Hematopoietic multipotent progenitor cell treated with erythropoietin and hydrocortisone succinate and interleukin-3 and kit ligand, for 8 days (in vitro differentiated cells): ENCODE results near the gene EMILIN1.
A peak's percentile ranks its signal among the peaks of the same experiment; 100 is the strongest.
"Not testable (repeated sequence)": the region's sequence is repeated elsewhere in the genome, so short reads cannot be mapped to it uniquely, and the experiment has no call there.

ENCODE experiments used
- DNase-seq: peaks from one replicate; pipeline ENCODE4 v3.0.0-alpha.2; 2015

The EMILIN1 gene

GRCh38 chr2:27095745-27096651 is 17.6 kb downstream of the EMILIN1 start:
- peak; percentile 78 for DNase-seq

- DNase-seq, result no peak
Measured at GRCh38 chr2:27096748-27097297, 18.4 kb downstream of the EMILIN1 start.

GRCh38 chr2:27097341-27097740 is 18.9 kb downstream of the EMILIN1 start:
- no peak for DNase-seq

DNA sequence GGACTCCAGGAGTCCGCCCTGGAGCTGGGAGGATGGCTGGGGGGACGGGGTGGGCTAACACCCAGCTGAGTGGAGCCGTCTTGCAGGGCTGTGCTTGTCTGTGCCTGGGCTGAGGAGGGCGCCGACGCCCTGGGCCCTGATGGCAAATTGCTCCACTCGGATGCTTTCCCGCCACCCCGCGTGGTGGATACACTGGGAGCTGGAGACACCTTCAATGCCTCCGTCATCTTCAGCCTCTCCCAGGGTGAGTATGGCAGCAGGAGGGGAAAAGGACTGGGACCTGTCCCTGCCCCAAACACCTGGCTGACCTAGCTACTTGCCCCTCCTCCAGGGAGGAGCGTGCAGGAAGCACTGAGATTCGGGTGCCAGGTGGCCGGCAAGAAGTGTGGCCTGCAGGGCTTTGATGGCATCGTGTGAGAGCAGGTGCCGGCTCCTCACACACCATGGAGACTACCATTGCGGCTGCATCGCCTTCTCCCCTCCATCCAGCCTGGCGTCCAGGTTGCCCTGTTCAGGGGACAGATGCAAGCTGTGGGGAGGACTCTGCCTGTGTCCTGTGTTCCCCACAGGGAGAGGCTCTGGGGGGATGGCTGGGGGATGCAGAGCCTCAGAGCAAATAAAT is 21.0 kb downstream of the EMILIN1 start:
- no peak for DNase-seq

DNA sequence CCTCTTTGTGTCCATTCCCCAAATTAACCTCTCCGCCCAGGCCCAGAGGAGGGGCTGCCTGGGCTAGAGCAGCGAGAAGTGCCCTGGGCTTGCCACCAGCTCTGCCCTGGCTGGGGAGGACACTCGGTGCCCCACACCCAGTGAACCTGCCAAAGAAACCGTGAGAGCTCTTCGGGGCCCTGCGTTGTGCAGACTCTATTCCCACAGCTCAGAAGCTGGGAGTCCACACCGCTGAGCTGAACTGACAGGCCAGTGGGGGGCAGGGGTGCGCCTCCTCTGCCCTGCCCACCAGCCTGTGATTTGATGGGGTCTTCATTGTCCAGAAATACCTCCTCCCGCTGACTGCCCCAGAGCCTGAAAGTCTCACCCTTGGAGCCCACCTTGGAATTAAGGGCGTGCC is 21.6 kb downstream of the EMILIN1 start:
- no peak for DNase-seq

DNA sequence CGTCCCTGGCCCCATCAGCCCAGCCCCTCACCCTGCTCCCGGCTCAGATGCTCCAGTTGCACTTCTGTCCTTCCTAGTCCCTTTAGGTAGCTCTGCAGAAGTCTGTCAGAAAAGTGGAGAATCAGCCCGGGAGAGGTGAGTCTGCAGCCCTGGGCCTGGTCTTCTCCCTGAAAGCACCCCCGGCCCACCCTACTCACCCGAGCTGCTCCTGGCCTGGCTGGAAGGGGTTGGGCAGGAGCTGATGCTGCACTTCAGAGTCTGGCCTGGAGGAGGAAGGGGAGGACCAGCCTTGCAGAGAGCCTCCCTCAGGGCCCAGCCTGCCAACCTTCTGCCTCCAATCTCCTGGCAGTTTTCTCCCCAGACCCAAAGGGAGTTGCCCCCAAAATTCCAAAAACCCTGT is 23.9 kb downstream of the EMILIN1 start:
- DNase-seq, result no peak

- no peak for DNase-seq
Measured at GRCh38 chr2:27105981-27106380, 27.6 kb downstream of the EMILIN1 start.

GRCh38 chr2:27108221-27108620 is 29.8 kb downstream of the EMILIN1 start:
- DNase-seq, result peak; percentile 51

GRCh38 chr2:27109083-27109482 is 30.7 kb downstream of the EMILIN1 start:
- no peak for DNase-seq

DNA sequence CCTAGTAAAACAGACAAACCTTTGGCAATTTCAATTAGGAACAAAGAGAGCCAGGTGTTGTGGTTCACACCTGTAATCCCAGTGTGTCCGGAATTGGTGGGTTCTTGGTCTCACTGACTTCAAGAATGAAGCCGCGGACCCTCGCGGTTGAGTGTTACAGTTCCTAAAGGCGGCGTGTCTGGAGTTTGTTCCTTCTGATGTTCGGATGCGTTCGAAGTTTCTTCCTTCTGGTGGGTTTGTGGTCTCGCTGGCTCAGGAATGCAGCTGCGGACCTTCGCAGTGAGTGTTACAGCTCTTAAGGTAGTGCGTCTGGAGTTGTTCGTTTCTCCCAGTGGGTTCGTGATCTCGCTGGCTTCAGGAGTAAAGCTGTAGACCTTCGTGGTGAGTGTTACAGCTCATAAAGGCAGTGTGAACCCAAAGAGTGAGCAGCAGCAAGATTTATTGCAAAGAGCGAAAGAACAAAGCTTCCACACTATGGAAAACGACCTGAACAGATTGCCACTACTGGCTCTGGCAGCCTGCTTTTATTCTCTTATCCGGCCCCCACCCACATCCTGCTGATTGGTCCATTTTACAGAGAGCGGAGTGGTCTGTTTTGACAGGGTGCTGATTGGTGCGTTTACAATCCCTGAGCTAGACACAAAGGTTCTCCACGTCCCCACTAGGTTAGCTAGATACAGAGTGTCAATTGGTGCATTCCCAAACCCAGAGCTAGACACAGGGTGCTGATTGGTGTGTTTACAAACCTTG is 32.4 kb downstream of the EMILIN1 start:
- DNase-seq, result not testable (repeated sequence)

DNA sequence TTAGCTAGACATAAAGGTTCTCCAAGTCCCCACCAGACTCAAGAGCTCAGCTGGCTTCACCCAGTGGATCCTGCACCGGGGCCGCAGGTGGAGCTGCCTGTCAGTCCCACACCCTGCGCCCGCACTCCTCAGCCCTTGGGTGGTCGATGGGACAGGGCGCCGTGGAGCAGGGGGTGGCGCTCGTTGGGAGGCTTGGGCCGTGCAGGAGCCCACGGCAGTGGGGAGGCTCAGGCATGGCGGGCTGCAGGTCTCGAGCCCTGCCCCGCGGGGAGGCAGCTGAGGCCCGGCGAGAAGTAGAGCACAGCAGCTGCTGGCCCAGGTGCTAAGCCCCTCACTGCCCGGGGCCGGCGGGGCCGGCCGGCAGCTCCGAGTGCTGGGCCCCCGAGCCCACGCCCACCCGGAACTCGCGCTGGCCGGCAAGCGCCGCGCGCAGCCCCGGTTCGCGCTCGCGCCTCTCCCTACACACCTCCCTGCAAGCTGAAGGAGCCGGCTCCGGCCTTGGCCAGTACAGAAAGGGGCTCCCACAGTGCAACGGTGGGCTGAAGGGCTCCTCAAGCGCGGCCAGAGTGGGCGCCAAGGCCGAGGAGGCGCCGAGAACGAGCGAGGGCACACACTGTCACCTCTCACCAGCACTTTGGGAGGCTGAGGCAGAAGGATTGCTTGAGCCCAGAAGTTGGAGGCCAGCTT is 33.1 kb downstream of the EMILIN1 start:
- DNase-seq, result not testable (repeated sequence)

- DNase-seq, result no peak
Measured at GRCh38 chr2:27115519-27115918, 37.1 kb downstream of the EMILIN1 start.

GRCh38 chr2:27117995-27118524 is 39.6 kb downstream of the EMILIN1 start:
- DNase-seq, result no peak

GRCh38 chr2:27118525-27119329 is 40.3 kb downstream of the EMILIN1 start, which contains the start of gene CGREF1:
TSS of gene CGREF1 (minus strand) at chr2:27119128. CDS start at chr2:27104366, 14,762 bp downstream.
- peak; percentile 35 for DNase-seq

- DNase-seq, result not testable (repeated sequence)
Measured at GRCh38 chr2:27119330-27119670, 40.9 kb downstream of the EMILIN1 start.

- DNase-seq, result no peak
Measured at GRCh38 chr2:27121906-27122305, 43.5 kb downstream of the EMILIN1 start.

DNA sequence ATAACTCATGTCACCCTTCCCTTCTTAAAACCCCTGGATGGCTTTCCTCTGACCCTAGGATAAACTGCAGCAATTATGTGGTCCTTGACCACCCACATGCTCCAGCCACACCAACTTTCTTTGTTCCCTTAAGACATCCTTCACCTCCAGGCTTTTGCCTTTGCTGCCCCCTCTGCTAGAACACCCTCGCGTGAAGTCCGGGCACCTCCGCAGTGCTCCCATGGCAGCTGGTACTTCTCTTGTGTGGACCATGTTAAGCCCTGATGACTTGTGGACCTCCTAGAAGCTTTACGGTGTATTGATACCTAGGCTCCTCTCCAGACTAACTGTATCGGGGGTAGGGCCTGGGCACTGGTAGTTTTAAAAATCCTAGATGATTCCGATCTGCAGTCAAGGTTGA is 44.4 kb downstream of the EMILIN1 start:
- no peak for DNase-seq

DNA sequence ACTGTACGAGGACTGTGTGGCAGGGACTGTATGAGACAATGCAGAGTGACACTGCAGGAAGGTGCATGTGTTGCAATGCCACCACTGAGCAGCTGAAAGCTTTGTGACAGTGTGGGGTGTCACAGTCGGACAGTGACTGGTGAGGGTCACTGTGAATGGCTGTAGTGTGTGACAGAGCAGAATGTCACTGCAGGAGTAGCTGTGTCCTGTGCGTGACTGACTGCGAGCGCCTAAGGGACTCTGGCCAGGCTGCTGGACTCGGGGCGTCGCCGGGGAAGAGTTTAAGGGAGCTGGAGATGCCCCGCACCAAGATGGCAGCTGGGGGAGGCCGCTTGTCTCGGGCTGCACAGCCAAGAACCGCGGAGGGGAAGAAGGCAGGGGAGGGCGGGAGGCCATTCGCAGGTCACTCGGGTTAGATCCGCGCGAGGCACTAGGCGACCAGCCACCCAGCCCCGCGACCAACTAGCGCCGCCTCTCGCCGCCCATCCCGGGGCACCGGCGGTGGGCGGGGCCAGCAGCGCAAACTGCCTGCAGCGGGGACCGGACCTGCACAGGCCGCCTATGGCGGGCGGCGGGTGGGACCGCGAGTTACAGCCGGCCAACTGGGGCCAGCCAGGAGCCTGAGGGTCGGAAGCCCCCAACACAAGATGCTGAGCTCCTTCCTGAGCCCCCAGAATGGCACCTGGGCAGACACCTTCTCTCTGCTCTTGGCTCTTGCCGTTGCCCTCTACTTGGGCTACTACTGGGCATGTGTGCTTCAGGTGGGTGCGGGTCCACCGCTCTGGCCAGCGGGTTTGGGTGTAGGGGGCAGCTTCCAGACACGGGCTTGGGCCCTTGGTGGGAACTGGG is 45.1 kb downstream of the EMILIN1 start, which contains the start of gene ABHD1:
Gene ABHD1 (plus strand): TSS at position 514 of the 849 bp plus-strand sequence. CDS start 134 bp downstream, at position 648.
- DNase-seq, result peak; percentile 30

DNA sequence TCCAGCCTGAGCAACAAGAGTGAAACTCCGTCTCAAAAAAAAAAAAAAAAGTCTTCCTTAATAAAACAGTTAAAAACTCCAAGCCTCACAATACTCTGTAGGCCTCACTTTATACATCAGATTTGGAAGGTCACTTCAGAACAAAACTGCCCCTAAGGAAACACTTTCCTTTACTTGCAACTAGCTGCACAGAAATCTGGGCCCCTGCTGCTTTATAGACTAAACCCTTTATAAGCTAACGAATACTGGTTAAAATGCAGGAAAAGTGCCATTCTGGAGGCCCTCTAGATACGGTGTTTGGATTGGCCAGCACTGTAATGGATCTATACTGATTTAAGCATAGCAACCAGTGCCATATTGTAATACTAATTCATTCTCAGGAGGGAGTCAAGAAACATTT is 46.7 kb downstream of the EMILIN1 start:
- no peak for DNase-seq

- no peak for DNase-seq
Measured at GRCh38 chr2:27126252-27126710, 47.9 kb downstream of the EMILIN1 start.
